Activated CD4-positive, alpha-beta T cell treated with anti-CD3 and anti-CD28 coated beads, Interleukin-2, amount 50 U/mL, for 48 hours (primary cell): ENCODE data around the gene FGFR2.

Experiments used
- DNase-seq, 2 experiments: peaks; one replicate each; pipeline ENCODE4 v3.0.0-alpha.2; 2020

The FGFR2 gene

DNA sequence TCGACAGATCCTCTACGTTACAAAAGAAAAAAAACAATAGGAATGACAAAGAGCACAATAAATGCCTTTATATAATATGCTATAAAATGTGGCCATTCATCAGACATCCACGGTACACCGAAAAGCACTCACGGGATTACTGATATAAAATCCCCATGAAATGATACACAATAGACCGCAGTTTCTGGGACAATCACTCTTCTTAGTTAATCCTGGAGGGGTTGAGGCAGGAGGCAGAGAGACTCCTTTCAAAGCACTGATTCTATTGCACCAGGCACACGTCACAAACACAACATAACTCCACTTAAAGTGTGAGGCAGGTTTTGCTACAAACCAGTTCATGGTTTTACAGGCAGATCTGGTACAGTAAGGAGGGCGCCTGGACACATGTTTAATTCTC, 113.8 kb downstream of the FGFR2 start:
- DNase-seq, result no peak

- DNase-seq, result no peak
These were observed 117.1 kb downstream of the FGFR2 start for GRCh38 chr10:121481180-121481579.

DNA sequence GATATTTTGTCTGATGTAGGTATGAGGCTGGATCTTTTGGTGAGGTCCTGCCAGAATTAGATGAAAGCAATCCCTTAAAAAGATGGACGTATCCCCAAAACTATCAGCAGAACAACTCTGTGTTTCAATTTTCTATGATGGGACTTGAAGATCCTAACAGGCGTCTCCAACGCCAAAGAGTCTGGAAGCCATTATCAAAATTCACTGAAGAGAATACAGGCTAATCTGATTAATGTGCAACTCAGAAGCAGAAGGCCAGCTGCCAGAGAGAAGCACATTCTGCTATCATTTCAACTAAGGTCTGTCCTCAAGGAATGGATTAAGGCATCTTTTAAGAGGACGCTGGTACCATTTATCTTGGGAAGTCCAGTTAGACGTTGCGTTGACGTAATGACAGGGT, 119.7 kb downstream of the FGFR2 start:
- DNase-seq, result no peak

- no peak for DNase-seq
These were observed 128.2 kb downstream of the FGFR2 start for GRCh38 chr10:121469797-121470606.

- no peak for DNase-seq
These were observed 129.5 kb downstream of the FGFR2 start for GRCh38 chr10:121468726-121469125.

DNA sequence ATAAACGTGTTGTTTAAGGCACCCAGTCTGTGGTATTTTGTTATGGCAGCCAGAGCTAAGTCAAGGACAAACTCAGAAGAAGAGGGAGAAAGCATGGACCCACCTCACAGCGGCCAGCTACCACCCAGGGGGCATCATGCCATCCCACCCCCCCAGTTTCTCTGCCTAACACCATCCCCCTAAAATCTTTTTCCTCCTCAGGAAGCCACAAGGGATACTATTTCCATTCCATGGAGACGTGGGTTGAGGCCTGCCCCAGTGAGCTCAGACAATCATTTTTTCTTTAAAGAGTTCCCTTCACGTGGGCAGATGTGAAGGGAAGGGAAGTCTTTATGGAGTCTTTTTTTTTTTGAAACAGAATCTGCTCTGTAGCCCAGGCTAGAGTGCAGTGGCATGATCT, 131.8 kb downstream of the FGFR2 start:
- no peak for DNase-seq

DNA sequence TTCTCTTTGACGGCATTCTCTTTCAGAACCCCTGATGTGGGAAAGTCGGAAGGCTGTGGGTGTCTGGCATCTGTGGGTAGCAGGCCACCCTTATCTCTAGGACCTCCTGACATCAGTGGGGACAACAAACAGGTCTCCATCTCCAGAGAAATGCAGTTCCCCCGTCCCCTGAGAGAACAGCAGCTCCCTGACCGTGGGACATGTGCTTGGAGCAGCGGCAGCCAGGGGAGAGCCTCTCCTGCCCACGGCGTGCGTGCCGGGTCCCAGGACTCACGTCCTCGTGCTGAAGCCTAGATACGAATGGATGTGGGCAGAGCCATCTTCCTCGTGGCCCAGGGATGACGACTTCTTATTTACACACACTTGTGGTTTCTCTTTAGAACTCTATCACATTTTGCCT, 133.0 kb downstream of the FGFR2 start:
- no peak for DNase-seq

- DNase-seq, result no peak
These were observed 133.7 kb downstream of the FGFR2 start for GRCh38 chr10:121464517-121464916.

GRCh38 chr10:121462955-121463354, 135.3 kb downstream of the FGFR2 start:
- DNase-seq, result no peak

GRCh38 chr10:121462281-121462680, 136.0 kb downstream of the FGFR2 start:
- DNase-seq, result no peak

DNA sequence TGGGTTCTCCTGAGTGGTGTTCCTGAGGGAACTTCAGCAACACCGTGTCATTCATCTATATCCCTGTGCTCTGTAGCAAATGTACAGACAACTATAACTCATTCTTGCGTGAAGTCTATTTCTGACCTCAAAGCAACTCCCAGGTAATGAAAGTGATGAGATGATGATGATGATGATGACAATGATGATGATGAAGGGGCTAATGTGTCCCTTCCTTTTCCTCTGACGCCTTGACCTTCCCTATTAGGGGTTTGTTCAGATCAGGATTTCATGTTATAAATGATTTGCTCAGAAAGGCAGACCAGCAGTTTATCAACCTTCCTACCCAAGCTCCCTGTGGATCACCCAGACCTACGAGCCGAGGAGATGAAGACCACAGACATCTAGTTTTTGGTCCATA, 136.9 kb downstream of the FGFR2 start:
- no peak for DNase-seq

DNA sequence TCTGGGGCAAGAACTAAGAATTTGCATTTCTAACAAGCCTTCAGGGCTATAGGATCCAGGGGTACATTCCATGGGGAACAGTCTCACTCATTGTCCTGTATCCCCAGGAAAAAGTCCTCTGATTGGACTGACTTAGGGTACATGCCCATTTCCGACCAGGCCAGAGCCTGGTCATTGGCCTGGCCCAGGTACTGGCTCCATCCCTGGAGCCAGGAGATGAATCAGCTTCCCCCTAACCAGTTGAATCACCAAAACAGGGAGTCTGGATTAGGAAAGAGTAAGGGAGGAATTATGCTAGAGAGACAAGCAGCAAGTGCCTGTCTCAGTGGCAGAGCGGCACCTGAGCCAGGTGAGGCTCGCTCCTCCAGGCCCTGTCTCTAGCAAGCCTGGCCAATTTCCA, 137.5 kb downstream of the FGFR2 start:
- no peak for DNase-seq

GRCh38 chr10:121459622-121460453, 138.4 kb downstream of the FGFR2 start:
- no peak for DNase-seq

DNA sequence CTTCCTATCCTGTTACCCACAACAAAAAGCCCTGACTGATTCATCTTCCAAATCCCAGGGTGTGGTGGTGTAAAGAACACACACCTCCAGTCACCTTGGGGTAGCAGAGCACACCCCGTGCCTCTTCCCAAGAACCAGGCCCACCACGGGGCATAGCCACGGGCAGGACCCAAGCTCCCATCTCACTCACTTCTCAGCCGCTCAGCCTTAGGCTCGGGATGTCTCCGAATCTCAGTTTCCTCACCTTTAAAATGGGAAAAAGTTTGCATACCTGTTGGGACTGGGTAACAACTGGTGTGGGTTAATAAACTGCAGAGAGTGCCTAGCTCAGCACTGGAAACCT, 139.0 kb downstream of the FGFR2 start:
- no peak for DNase-seq

GRCh38 chr10:121457729-121458128, 140.5 kb downstream of the FGFR2 start:
- no peak for DNase-seq

- DNase-seq, result no peak
These were observed 142.9 kb downstream of the FGFR2 start for GRCh38 chr10:121455377-121455776.

DNA sequence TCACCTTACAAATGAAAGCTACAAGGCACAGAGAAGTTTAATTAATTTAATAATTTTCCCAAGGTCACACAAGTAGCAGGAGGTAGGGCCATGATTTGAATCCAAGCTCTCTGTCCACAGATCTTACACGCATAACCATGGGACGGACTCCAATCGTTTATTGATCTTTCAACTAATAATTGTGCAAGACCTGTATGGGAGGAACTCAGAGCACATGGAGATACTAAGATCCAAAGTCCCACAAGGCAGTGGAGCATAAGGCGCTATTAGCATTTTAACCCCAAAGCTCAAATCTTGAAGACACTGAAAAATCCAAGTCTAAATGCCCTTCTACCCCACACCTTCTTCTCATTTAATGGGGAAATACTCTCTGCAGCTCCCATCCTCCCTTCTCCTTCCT, 143.5 kb downstream of the FGFR2 start:
- no peak for DNase-seq

DNA sequence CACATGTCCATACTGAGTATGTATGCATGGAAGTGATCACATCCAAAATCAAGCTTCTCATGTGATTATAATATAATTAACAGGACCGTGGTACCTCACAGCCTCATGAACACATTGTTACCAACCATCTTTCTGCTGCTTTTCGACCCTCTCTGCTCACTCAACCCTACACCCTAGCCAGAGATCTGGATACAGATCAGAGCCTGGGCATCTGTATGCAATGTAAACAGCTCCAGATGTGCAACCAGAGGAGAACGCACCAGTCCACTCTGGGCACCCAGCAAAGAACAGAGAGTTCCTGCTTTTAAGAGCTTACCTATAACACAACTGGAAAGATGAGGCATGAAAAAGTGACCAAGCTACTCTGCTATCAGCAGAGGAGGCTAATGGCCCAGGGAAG, 145.1 kb downstream of the FGFR2 start:
- DNase-seq, result no peak

GRCh38 chr10:121452581-121452980, 145.7 kb downstream of the FGFR2 start:
- no peak for DNase-seq

DNA sequence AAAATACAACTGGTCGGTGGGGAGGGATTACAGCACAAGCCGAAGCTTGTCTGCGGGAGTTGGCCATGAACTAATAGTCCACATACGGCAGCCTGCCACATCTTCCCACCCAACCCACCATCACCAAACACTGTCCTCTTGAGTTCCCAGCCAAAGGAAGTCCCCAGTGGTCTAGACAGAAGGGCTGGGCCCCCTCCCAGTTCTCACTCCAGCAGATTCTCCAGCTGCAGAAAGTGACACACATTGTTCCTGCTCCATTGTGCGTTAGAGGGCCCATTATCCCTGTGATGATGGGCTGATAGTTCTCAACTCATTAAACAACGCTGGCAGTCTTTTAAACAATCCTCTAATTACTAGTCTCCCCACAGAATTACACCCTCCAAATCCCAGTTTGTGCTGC, 148.0 kb downstream of the FGFR2 start:
- no peak for DNase-seq

- no peak for DNase-seq
These were observed 148.7 kb downstream of the FGFR2 start for GRCh38 chr10:121449482-121449924.

DNA sequence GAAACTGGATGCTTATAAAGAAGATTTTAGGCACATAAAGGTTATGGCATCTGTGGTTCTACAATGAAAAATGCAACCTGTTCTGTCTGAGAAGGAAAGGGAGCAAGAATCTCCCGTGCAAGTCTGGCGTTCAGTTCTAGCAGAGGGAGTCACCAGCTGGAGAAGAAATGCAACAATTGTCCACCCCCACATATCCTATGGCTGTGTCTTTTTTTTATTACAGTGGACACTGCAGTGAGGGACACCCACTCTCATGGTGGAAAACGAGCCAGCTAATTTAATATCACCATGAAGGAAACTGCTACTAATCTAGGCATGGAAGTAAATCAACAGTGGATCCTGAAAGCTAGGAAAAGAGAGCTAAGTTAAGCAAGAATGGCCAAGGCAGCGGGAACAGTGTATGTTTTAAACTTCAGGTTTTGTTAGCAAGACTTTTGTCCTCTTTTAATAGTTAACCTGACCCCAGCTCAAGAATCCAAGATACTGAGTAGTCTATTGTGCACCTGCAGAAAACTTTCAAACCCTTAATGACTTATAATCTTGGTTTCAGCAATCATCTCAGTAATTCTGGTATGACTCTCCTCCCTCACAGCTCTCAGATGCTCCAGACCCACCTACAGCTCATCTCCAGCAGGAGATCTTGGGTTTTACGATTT, 149.3 kb downstream of the FGFR2 start:
- no peak for DNase-seq

DNA sequence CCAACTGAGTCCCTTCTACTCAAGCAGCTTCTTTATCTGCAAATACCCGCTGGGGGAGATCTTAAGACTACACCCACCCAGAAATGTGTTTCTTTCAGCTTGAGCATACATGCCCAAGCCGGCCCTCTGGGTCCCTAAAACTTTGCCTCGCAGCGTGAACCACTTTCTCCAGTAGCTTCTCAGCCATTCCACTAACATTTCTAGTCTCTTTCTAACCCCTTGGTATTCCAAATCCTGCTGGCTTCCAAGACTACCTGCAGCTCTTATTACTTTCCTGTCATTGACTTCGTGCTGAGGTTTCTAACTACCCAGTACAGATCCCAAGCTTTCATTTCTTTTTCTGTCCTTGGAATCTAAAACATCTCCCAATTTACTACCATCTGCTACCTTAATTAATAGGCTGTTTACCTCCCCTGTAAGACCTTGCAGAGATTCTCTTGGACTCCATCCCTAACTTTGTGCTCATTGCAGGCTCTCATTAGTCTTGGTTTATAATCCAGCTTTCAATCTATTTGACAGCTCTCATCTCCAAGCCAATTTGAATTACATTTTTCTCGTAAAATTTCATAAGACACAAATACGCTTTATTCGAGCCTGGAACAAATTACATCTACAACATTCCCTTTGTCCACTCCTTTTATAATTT, 153.6 kb downstream of the FGFR2 start:
- no peak for DNase-seq
